Fibroblast of skin of back (primary cell): ENCODE measurements around the gene CDC42EP5.
"Not testable (repeated sequence)": the region's sequence is repeated elsewhere in the genome, so short reads cannot be mapped to it uniquely, and the experiment has no call there.

Source experiments
- DNase-seq: peaks from one replicate; pipeline ENCODE4 v3.0.0-alpha.2; 2013

Gene CDC42EP5

DNA sequence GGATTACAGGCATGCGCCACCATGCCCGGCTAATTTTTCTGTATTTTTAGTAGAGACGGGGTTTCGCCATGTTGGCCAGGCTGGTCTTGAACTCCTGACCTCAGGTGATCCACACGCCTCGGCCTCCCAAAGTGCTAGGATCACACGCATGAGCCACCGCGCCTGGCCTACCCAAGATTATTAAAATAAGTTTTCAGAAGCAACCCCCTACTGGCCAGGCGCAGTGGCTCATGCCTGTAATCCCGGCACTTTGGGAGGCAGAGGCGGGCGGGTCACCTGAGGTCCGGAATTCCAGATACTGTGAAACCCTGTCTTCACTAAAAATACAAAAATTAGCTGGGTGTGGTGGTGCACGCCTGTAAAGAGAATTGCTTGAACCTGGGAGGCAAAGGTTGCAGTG is 26.7 kb downstream of the CDC42EP5 start:
- not testable (repeated sequence) for DNase-seq

DNA sequence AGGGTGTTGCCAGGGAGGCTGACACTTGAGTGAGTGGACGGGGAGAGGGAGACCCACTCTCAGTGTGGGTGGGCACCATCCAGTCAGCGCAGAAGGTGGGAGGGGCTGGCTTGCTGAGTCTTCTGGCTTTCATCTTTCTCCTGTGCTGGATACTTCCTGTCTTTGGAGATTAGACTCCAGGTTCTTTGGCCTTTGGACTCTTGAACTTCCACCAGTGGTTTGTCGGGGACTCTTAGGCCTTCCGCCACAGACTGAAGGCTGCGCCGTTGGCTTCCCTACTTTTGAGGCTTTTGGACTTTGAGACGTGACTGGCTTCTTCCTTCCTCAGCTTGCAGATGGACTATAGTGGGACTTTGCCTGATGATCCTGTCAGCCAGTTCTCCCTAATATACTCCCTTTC is 28.4 kb downstream of the CDC42EP5 start:
- no peak for DNase-seq

DNA sequence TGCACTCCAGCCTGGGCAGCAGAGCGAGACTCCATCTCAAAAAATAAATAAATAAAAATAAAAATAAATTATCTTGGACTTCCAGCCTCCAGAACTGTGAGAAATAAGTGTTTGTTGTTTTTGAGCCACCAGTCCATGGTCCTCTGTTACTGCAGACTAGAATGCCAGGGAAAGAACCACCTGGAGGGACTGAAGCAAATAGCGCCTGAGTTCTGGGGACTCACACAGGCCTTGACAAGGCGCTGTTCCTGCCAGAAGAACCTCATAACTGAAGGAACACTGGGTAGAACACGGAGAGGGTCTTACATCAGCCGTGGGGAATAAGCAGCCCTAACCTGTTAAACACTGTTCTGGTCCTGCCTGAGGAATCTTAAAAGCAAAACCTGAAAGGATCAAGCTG is 32.5 kb downstream of the CDC42EP5 start:
- no peak for DNase-seq

DNA sequence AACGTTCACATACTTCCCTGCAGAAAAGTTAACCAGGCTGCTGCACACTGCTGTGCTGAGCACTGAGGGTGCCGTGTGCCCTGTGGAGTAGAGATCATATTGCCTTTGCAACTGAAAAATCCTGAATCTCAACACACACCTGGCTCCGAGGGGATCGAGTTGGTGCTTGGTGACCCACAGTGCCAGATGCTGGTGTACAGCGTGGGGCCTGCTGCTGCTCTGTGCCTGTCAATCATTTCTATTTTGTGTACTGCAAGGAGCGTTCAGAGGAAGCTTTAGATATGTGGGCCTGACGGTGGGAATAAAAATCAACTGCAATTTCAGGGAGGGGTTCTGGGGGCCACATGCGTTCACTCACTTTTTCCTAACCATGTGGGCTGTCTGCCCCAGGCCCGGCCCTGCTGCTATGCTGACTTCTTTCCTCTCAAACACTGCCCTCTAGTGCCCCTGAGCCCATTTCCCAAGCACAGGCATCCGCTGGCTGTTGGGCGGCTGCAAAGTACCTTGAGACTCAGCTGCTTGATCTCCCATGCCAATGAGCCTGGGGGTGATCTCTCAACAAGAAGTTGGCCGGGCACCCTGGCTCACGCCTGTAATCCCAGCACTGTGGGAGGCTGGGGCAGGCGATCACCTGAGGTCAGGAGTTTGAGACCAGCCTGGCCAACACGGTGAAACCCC is 33.8 kb downstream of the CDC42EP5 start:
- peak; percentile 35 for DNase-seq

DNA sequence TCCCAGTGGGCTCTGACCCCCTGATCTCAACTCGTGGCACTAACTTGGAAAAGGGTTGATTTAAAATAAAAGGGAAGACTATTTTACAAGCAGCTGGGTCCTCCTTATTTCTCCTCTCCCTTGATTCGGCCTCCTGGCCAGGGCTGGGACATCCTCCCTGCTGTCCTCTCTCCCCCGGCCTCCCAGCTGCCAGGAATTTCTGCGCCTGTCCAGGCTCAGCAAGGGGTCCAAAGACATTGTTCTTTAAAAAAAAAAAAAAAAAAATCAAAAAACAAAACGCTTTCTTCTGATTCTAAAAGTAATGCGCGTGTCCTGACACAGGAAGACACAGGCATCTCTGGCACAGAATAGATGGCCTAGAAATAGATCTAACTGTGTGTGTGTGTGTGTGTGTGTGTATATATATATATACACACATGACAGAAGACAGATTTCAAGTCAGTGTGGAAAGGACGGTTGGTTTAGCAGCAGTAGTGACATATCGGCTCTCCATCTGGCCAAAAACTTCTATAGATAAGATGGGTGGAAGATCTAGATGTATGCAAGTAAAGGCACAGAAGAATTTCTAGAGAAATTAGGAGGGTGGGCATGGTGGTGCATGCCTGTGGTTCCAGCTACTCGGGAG is 36.4 kb downstream of the CDC42EP5 start:
- DNase-seq, result no peak

DNA sequence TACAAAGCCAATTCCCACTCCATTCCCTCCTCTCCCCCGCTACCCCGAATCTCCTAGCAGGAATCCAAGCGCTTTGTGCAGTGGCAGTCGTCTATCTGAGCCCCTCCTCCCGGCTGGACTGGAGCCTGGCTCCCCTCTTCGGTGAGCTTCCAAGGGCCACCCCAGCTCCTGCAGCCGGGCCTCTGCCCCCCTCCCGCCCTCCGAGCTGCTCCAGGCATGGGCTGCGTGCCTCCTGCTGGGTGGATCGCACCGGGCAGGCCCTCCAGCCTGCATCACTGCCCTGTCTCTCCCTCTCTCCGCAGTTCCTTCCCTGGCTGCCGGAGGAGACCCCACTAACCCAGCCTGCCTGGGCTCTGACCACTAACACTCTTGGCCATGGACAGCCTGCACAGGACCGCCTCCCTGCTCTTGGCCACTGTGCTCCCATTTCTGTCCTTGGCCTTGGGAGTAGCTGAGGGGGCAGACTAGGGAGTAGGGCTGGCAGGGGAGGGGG is 37.0 kb downstream of the CDC42EP5 start:
- DNase-seq, result no peak

DNA sequence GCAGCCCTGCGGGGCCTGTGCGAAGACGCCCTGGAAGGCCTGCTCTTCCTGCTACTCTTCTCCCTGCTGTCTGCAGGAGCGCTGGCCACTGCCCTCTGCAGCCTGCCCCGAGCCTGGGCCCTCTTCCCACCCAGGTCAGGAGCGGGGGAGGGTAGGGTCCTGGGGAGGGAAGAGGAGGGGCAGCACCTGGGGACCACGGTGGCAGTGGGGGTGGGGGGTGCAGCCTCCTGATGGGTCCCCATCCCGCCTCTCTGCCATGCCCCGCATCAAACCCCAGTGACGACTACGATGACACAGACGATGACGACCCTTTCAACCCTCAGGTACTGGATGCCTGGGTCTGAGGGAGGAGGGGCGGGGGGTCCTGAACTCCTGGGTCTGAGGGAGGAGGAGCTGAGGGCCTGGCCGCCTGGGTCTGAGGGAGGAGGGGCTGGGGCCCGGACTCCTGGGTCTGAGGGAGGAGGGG is 37.5 kb downstream of the CDC42EP5 start:
- no peak for DNase-seq

DNA sequence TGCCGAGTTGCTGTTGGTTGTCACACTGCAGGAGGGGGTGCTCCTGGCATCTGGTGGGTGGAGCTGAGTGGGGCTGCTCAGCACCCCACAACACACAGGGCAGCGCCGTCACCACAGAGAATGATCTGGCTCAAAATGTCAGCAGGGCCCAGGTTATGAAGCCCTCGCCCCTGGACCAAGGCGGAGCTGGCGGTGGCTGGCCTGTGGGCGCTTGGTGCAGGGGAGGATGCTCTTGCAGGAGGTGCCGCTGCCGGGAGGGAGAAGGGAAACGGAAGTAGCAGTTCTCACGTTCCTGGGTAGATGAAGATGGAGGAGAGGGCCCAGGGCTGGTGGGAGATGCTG is 38.3 kb downstream of the CDC42EP5 start:
- DNase-seq, result no peak

DNA sequence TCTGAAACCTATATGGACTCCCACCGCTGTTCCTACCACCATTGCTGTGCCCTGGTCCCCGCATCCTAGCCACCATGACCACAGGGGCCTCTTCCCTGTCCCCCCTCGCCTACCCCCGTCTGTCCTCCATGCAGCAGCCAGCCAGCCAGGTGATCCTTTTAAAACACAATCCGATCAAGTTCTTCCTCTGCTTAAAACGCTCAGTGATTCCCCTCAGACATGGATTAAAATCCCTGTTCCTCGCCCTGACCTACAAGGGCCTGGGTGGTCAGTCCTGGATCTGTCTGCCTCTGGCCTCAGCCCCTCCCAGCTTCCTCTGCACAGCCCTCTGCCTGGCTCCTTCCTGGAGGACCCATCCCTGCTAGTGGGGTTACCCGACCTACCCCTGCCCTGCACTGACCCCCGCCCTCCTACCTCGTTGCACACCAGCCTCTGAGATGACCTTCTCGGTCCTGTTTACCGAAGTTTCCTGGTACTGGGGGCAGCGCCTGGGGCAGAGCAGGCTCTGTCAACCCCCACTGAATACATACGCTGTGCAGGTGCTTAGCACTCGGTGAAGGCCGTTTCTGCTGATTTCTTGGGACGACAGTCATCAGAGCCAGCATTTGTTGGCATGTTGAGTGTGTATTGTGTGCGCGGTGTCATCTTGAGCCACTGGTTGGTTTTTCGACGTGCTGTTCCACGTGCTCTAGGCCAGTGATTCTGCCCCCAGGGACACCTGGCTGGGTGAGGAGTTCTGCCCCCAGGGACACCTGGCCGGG is 38.8 kb downstream of the CDC42EP5 start:
- DNase-seq, result no peak

DNA sequence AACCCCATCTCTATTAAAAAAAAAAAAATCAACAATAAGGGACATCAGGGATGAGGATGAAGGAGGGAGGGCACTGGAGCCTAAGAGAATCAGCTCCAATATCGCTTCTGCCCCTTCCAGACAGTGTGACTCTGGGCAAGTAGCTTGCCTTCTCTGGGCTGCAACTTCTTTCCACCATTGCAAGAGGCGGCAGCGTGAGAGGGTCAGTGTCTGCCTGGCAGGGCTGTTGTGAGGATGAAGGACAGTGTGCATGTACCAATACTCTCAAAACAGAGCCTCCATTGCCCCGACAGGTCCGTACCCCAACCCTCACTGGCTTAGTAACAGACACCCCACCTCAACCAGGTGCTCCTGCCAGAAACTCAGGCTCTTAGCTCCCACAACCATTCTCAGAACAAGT is 39.4 kb downstream of the CDC42EP5 start:
- no peak for DNase-seq

DNA sequence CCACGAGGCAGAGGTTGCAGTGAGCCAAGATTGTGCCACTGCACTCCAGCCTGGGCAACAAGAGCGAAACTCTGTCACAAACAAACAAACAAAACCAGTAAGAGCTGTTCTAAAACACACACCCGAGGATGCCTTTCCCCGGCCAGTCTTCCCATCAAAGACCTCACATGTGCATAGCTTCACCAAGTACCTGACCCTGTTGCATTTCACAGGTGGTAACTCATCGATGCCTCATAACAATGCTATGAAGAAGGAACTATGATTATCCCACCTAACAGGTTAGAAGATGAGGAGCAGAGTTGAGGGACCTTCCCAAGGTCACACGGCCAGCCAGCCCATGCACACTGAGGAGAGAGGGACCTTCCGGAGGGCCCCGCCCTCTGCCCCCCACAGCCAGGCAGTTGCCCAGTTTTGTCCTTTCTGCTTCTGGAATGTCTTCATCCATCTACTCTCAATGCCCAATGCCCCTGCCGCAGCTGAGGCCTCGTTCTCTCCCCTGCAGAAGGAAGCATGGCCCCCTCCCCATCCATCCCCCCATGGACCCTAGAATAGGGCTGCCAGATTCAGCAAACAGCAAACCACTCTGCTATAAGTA is 40.9 kb downstream of the CDC42EP5 start:
- no peak for DNase-seq

DNA sequence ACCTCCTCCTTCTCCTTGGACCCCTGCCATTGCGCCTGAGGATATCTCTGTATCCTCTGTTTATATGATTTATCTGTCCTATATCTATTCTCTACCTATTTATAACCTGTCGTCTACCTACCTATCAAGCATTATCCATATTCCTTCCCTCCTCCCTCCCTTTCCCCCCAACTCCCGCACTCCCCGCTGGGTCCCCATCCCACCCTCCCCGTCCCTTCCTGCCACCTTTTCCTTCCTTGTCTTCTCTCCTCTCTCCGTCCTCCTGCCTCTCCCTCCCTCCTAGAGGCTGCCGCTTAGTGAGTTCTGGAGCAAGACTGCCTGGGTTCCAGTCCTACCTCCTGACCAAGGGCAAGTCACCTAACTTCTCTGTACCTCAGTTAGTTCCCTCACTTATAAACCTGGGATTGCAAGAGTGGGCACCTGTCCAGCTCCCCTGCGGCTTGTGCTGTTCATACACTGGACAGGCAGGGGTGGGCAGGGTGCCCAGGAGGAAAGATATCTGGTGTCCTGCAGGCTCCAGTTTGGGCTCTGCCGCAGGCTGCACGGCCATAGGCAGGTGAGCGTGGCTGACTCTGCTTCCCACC is 41.7 kb downstream of the CDC42EP5 start:
- no peak for DNase-seq

DNA sequence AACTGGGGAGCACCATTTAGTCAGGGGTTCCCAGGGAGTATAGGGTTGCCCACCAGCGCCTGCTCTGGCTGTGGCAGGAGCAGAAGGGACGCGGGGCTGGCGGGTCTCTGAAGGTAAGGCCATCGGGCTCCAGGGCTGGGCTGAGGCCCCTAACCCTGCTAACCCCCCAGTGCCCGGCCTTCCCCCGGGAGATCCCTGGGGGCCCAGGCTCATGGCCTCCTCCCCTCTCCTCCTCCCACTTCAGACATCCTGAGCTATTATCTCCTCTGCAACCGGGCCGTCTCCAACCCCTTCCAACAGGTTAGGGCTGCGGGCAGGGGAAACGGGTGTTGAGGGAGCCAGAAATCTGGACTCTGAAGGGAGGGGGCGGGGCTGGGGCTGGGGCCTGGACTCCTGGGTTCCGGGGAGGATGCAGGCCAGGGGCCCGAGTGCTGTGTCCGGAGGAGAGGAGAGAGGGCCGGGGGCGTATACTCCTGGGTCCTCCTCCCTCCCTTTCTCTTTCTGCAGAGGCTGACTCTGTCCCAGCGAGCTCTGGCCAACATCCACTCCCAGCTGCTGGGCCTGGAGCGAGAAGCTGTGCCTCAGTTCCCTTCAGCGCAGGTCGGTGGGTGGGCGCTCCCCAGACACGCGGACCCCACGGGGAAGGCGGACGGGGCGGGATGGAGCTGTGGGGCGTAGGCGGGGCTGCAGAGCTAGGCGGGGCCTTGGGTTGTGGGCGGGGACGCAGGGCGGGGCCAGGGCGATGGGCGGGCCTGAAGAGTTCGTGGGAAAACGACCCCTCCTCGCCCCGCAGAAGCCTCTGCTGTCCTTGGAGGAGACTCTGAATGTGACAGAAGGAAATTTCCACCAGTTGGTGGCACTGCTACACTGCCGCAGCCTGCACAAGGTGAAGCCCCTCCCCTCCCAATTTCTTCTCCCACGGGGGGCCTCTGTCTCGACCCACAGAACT is 42.5 kb downstream of the CDC42EP5 start:
- DNase-seq, result peak; percentile 22

DNA sequence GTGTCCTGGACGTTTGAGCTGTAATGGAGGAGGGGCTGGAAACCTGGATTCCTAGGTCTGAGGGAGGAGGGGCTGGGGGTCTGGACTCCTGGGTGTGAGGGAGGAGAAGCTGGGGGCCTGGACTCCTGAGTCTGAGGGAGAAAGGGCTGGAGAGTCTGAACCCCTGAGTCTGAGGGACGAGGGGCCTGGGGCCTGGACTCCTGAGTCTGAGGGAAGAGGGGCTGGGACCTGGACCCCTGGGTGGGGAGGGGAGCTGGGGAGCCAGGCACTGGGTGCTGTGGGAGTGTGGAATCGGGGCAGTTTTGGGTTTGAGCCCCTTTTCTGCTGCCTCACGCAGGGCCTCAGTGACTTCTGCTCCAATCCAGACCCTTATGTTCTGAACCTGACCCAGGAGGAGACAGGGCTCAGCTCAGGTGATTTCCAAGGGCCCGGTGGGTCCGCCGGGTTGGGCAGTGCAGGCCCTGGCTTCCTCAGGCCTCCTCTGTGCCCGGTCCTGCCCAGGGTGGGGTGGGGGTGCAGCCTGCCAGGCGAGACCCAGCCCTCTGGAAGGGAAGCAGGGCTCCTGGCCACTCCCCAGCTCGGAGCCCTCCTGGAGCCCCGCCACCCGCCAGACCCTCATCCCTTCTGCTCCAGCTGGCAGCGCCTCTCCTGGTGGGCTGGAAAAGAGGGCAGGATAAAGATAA is 43.4 kb downstream of the CDC42EP5 start:
- no peak for DNase-seq

DNA sequence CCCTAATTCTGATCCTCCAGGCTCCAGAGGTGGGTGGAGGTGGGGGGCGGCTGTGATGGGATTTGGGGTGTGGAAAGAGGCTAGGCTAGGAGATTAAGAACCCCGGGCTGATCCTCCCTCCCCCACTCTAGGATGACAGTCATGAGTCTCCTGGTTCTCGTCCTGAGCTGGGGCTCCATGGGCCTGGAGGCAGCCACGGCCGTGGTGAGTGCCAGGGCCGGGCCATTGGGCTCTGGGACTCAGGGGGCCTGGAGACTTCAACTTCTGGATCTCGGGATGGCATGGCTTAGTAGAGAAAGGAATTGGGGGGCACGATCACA is 44.0 kb downstream of the CDC42EP5 start:
- no peak for DNase-seq

DNA sequence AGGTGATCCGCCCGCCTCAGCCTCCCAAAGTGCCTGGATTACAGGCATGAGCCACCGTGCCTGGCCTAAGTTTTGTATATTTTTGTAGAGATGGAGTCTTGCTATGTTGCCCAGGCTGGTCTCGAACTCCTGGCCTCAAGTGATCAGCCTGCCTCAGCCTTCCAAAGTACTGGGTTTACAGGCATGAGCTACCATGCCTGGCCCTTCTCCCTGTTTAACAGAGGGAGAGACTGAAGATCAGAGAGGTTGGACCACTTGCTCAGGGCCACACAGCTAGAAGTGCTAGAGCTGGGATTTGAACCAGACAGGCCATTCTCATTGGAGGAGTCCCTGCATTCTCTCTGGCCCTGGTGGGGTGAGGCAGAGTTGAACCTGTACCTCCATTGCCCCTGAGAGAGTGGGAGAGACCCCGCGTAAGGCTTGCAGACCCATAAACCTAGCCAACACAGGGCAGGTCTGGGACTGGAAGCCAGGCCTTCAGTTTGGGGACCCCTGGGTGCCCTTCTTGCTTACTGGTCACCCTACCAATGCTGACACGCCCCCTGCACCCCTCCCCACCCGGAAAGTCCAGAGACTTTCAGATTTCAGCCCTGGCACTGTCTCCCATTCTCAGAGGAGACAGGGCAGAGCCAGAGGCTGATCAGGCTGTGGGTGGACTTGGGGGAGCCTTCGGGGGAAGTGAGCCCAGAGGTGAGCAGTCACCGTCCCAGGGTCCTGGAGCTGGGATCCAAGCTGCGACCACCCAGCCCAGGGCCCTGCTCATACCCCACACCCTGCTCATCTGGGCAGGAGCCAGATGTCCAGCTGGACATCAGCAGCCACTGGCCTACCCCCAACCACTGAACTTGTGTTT is 44.5 kb downstream of the CDC42EP5 start:
- no peak for DNase-seq

DNA sequence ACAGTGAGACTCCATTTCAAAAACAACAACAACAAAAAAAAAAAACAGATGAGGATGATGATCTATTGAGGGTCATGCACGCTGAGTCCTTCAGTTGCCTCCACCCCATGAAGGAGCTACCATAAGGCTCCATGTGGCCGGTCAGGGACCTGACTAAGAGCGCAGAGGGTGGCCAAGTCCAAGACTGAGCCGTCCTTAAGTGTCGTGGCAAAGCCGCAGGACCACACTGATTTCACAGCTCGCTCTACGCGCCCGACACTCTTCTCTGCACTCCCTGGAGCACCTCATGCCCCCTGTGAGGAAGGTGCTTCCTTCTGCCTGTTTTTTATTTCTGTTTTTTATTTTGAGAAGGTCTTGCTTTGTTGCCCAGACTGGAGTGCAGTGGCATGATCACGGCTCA is 45.5 kb downstream of the CDC42EP5 start:
- no peak for DNase-seq

DNA sequence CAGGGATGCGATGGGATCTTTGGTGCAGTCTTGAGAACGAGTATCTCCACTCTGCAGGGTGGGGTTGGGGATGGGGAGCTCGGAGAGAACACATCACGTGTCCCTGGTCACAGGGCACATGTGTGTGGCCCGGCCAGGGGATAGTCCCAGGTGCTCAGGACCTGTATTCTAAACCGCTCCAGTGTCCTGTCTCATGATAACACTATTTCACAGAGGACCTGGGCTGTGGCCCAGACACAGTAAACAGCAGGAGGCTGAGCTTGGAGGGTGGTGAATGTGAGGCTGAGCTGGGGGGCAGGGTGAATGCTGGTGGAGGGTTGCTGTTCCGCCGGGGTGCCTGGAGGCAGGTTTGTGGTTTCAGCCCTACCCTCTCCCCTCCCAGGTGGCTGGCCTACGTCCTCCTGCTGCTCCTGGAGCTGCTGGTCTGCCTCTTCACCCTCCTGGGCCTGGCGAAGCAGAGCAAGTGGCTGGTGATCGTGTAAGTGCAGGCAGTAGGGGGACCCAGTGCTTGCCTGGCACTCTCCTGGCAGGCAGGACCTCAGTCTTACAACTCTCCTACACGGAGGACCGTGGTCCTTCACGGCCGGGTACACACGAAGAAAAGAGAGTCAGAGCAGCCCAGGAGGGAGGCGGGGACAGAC is 46.7 kb downstream of the CDC42EP5 start:
- no peak for DNase-seq

DNA sequence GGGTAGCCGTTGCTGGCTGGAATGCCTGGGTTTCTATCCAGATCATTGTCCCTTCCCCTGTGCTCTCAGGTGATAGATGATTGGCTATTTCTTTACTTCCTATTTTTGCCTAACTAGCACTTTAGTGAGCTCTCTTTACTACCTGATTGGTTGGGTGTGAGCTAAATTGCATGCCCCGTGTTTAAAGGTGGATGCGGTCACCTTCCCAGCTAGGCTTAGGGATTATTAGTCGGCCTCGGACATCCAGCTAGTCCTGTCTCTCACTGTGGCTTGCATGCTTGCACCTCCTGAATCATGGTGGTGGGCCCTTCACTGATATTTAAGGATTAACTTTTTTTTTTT is 47.7 kb downstream of the CDC42EP5 start:
- no peak for DNase-seq
